ENCODE data around the gene OPN5. TPM values are rescaled to one million over a fixed set of nuclear protein-coding genes. Genes with fewer than 3 reads are reported as not detected.

The OPN5 gene
- total RNA-seq, 1 donor from 2014 or later = not detected

GRCh38 chr6:47789553-47789952 is 7.7 kb downstream of the OPN5 start:
- TF ChIP-seq, protein P1, sequence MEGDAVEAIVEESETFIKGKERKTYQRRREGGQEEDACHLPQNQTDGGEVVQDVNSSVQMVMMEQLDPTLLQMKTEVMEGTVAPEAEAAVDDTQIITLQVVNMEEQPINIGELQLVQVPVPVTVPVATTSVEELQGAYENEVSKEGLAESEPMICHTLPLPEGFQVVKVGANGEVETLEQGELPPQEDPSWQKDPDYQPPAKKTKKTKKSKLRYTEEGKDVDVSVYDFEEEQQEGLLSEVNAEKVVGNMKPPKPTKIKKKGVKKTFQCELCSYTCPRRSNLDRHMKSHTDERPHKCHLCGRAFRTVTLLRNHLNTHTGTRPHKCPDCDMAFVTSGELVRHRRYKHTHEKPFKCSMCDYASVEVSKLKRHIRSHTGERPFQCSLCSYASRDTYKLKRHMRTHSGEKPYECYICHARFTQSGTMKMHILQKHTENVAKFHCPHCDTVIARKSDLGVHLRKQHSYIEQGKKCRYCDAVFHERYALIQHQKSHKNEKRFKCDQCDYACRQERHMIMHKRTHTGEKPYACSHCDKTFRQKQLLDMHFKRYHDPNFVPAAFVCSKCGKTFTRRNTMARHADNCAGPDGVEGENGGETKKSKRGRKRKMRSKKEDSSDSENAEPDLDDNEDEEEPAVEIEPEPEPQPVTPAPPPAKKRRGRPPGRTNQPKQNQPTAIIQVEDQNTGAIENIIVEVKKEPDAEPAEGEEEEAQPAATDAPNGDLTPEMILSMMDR (IDR thresholded peaks at IDR 0.05; ENCODE audit: insufficient read depth, low read length, poor library complexity, severe bottlenecking) = no peak
- Histone ChIP-seq H3K4me3 (ENCODE audit: low read depth, low read length) (no peak overlapping the region), H3K27me3 (ENCODE audit: control insufficient read depth, insufficient read depth, low read length) (no peaks in the 10 kb centered on the region), H3K36me3 (ENCODE audit: control insufficient read depth, insufficient read depth, low read length) (no peaks in the 10 kb centered on the region)
- no peak for DNase-seq (ENCODE audit: low read depth)

DNA sequence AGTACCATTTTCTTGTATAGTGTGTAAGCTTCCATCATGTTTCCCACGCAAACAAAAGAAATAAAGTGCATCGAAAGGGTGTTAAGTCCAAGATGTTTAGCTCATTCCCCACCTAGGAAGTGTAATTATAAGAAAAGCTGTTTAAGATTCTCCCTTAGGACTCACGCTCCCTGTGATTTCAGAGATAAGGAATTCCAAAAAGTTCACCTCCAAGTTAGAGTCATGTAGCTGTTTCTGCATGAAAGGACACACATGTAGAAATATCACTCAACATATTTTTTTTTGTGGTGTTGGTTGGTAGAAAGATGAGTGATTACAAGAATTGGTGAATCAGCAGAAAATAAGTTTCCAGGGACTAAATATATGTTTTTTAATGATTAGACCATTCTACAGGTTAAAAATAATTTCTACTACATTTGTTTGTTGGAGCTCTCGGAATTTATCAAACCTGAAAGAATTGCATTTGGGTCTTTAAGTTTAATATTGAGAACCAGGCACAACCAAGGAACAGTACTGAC is 10.4 kb downstream of the OPN5 start:
- H3K27me3 ChIP-seq (ENCODE audit: control insufficient read depth, insufficient read depth, low read length) = no peaks in the 10 kb centered on the region

DNA sequence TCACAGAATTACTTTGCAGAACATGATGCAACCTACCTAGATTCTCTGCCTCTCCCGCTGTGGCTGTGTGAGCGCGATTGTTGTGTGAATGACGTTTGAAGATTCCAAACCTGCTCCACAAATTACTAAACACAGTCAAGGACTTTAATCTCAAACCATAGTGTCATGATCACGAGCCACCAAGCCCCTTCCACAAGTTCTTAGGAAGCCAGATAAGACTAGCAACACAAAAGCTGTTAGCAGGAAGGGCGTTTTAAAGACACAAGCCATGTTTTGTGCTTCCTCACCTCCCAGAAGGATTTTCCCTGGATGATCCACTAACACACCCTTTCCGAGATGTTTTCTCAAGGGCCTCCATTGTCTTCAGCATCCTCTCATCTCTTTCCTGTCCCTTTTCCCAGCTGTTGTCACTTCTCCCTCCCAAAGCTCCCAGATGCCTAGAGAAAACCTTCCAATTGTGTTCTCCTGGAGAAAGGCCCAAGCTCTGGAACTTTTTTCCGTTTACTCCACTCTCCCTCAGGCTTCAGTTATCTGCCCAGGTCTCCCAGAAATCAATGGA is 12.8 kb downstream of the OPN5 start:
- Histone ChIP-seq H3K4me3 (ENCODE audit: low read depth, low read length) (no peak overlapping the region), H3K27me3 (ENCODE audit: control insufficient read depth, insufficient read depth, low read length) (no peaks in the 10 kb centered on the region), H3K36me3 (ENCODE audit: control insufficient read depth, insufficient read depth, low read length) (no peaks in the 10 kb centered on the region)
- no peak for DNase-seq (ENCODE audit: low read depth)
- TF ChIP-seq, protein P1 (IDR thresholded peaks at IDR 0.05; ENCODE audit: insufficient read depth, low read length, poor library complexity, severe bottlenecking) = no peak

More for the DNA sequence above, 10.4 kb downstream of the OPN5 start:
- H3K4me3 ChIP-seq (ENCODE audit: low read depth, low read length) = no peak overlapping the region
- no peak for DNase-seq (ENCODE audit: low read depth)
- TF ChIP-seq, protein P1 (IDR thresholded peaks at IDR 0.05; ENCODE audit: insufficient read depth, low read length, poor library complexity, severe bottlenecking) = no peak
- H3K36me3 ChIP-seq (ENCODE audit: control insufficient read depth, insufficient read depth, low read length) = no peaks in the 10 kb centered on the region

DNA sequence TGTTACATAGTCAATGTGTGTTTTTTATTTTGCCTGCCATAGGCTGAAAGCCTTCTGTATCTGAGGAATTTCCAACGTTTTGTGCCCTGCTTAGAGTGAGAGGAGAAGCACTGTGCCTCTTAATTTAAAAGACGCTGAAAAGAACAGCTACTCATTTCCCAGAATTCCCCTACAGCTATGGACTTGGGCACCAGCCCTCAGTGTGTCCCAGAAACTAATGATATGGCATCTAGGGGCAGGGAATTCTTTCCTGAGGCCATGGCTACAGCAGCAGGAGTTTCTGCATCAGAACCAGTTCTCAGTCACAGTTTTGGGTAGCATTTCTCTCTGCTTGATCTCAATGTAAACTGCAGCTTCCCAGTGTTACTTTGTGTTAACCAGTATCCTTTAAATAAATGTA is 20.2 kb downstream of the OPN5 start:
- H3K27me3 ChIP-seq (ENCODE audit: control insufficient read depth, insufficient read depth, low read length) = no peaks in the 10 kb centered on the region
- no peaks in the 10 kb centered on the region for H3K36me3 ChIP-seq (ENCODE audit: control insufficient read depth, insufficient read depth, low read length)
- H3K4me3 ChIP-seq (ENCODE audit: low read depth, low read length) = no peak overlapping the region
- no peak for DNase-seq (ENCODE audit: low read depth)
- TF ChIP-seq, protein P1 (IDR thresholded peaks at IDR 0.05; ENCODE audit: insufficient read depth, low read length, poor library complexity, severe bottlenecking) = no peak

- DNase-seq (ENCODE audit: low read depth) = no peak
Observed at GRCh38 chr6:47804821-47805220, 23.0 kb downstream of the OPN5 start.

More at GRCh38 chr6:47804821-47805220, 23.0 kb downstream of the OPN5 start:
- H3K4me3 ChIP-seq (ENCODE audit: low read depth, low read length) = no peak overlapping the region
- no peaks in the 10 kb centered on the region for H3K36me3 ChIP-seq (ENCODE audit: control insufficient read depth, insufficient read depth, low read length)
- TF ChIP-seq, protein P1 (IDR thresholded peaks at IDR 0.05; ENCODE audit: insufficient read depth, low read length, poor library complexity, severe bottlenecking) = no peak
- H3K27me3 ChIP-seq (ENCODE audit: control insufficient read depth, insufficient read depth, low read length) = no peaks in the 10 kb centered on the region

Data from kidney epithelial cell (primary cell).